RWPE1 (cell line): ENCODE measurements around the gene SRPK2.

ENCODE experiments used
- CTCF ChIA-PET: fragments of 350-600 bp; sonication (Branson Sonifier 250); formaldehyde crosslinking; extraction: SDS; loops from one replicate; lab custom pipeline; 2021; lab: Yijun Ruan, JAX
- POLR2A ChIA-PET: fragments of 400-600 bp; formaldehyde crosslinking; extraction: SDS; loops from one replicate; lab custom pipeline; 2020; ENCODE audit warnings: antibody characterized with exemption; ENCODE audit not compliant: low non-redundant PET; lab: Yijun Ruan, JAX
- DNase-seq: peaks from one replicate; pipeline ENCODE4 v3.0.0; 2012; ENCODE audit warnings: low spot score
- H3K27ac ChIP-seq: fragments of 450-650 bp; 2 replicates; pipeline ENCODE4 v1.5.1; 2017
- TF ChIP-seq, protein P1 (sequence below): fragments of 450-650 bp; conservative IDR thresholded peaks from 2 replicates; pipeline ENCODE4 v1.5.1; 2017; ENCODE audit warnings: low read depth, mild to moderate bottlenecking

The SRPK2 gene

DNA sequence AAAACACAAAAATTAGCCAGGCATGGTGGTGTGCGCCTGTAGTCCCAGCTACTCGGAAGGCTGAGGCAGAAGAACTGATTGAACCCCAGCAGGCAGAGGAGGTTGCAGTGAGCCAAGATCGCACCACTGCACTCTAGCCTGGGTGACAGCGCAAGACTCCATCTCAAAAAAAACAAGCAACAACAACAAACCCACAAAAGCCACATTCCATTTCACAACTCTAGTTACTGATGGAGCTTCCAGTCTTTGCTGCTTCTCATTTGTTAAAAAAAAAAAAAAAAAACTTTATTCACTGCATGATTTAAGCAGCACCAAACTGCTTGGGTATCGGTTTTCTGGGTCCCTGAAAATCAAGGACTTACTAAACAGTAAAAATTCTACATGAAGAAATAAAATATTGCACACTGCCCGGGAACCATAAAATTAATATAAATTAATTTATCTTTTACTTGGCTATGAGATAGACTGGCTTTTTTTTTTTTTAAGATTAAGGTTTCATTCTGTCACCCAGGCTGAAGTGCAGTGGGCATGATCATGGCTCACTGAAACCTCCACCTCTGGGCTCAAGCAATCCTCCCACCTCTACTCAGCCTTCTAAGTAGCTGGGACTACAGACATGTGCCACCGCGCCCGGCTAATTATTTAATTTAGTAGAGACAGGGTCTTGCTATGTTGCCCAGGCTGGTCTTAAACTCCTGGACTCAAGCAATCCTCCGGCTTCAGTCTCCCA, 42.0 kb downstream of the SRPK2 start:
- ChIA-PET CTCF (interaction anchor here (0.9 kb wide), 1 partner anchor 83 kb away, joined by 3 read pairs; no protein-coding TSS in a partner anchor), POLR2A (no interaction called here)
- TF ChIP-seq, protein P1, sequence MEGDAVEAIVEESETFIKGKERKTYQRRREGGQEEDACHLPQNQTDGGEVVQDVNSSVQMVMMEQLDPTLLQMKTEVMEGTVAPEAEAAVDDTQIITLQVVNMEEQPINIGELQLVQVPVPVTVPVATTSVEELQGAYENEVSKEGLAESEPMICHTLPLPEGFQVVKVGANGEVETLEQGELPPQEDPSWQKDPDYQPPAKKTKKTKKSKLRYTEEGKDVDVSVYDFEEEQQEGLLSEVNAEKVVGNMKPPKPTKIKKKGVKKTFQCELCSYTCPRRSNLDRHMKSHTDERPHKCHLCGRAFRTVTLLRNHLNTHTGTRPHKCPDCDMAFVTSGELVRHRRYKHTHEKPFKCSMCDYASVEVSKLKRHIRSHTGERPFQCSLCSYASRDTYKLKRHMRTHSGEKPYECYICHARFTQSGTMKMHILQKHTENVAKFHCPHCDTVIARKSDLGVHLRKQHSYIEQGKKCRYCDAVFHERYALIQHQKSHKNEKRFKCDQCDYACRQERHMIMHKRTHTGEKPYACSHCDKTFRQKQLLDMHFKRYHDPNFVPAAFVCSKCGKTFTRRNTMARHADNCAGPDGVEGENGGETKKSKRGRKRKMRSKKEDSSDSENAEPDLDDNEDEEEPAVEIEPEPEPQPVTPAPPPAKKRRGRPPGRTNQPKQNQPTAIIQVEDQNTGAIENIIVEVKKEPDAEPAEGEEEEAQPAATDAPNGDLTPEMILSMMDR, result no peak
- no peak for DNase-seq
- no peak overlapping the region; the same call in 1 of the 2 replicates for H3K27ac ChIP-seq

DNA sequence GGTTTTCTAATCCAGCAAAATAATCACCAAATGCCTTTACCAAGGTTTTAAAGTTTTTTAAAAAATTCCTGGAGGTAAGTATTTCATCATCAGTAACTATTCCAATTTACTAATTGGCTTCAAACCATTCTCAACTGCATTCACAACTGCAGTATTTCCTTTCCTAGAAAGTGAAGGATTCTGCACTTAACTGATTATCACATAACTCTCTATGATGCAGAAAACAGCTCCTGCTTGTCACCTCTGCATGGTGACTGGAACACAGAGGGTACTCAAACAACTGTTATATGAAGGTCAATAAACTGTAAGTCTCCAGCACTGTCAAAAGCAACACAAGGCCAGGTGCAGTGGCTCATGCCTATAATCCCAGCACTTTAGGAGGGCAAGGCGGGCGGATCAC, 42.6 kb downstream of the SRPK2 start:
- ChIA-PET POLR2A (no interaction called here), CTCF (interaction anchor here (0.9 kb wide), 1 partner anchor 84 kb away, joined by 3 read pairs; no protein-coding TSS in a partner anchor)
- DNase-seq, result no peak
- TF ChIP-seq, protein P1, result no peak
- no peak overlapping the region for H3K27ac ChIP-seq

DNA sequence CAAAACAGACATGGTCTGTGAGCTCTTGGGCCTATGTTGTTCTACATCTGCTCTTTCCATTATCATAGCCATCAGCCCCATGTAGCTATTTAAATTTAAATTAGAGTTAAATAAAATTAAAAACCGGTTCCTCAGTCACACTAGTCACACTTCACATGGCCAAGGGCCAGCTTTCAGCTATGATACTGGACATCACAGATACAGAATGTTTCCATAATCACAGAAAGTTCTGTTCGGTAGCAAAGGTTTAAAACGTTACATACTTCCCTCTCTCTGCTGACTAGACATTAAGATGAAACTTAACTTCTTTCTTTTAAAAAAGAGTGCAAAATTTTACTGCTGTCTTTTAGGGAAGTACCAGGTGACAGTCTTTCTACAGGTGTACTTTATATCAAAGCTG, 43.0 kb downstream of the SRPK2 start:
- CTCF ChIA-PET, result interaction anchor here (0.9 kb wide), 1 partner anchor 84 kb away, joined by 3 read pairs; no protein-coding TSS in a partner anchor
- no peak for DNase-seq
- no peak overlapping the region for H3K27ac ChIP-seq
- POLR2A ChIA-PET, result no interaction called here
- TF ChIP-seq, protein P1, result no peak

DNA sequence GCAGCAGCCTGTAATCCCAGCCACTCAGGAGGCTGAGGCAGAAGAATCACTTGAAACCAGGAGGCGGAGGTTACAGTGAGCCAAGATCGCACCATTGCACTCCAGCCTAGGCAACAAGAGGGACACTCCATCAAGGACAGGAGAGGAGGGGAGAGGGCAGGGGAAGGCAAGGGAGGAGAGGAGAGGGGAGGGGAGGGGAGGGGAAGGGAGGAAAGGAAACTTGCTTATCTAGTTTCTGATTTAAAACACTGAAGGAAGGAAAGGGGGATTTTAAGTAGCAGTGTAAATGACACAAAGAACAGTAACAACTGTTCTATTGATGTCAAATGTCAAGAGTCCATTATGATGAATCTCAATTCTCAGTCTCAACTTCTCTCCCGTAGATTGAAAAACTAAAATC, 43.7 kb downstream of the SRPK2 start:
- POLR2A ChIA-PET, result no interaction called here
- no peak overlapping the region for H3K27ac ChIP-seq
- TF ChIP-seq, protein P1, result no peak
- DNase-seq, result no peak
- CTCF ChIA-PET, result no interaction called here

DNA sequence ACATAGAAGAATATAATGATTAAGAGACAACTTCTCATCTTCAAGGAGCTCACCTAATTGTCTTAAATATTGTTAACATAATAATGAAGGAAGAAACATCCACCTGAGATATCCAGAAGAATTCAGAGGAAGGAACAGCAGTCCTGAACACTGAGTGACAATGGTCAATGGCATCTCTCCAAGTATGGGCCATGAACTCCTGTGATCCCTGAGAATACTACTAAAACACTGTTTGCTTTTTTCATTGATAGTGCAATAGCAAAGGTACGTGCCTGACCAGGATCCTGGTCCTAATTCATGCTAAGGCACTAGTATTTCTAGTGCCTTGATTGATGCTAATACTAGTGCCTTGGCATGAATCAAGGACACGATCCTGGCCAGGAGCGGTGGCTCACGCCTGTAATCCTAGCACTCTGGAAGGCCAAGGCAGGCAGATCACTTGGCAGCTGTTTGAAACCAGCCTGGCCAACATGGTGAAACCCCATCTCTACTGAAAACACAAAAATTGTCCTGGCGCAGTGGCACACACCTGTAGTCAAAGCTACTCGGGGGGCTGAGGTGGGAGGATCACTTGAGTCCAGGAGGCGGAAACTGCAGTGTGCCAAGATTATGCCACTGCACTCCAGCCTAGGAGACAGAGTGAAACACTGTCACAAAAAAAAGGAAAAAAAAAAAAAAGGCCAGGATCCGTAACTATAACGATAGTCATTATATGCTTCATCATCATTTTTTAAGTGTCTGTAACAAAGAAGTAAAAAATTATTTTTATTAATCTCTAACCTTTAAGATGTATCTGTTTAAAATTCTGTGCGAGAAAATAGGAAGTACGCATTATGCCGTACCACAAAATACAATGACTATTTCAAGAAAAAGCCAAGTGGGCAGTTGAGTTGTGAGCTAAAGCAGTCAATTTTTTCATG, 49.1 kb downstream of the SRPK2 start:
- ChIA-PET CTCF (no interaction called here), POLR2A (no interaction called here)
- no peak overlapping the region for H3K27ac ChIP-seq
- TF ChIP-seq, protein P1, result no peak
- DNase-seq, result no peak

DNA sequence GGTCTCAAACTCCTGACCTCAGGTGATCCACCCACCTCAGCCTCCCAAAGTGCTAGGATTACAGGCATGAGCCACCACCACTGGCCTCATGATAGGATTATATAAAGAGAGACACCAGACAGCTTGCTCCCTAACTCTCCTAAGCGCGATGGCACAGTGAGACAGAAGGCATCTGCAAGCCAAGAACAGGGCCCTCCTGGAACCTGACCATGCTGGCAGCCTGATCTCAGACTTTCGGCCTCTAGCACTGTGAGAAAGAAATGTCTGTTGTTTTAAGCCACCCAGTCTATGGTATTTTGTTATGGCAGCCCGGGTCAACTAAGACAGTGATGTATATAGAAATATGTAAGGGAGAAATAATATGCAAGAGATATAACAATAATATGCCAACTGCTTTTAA, 51.2 kb downstream of the SRPK2 start:
- ChIA-PET CTCF (interaction anchor here (0.6 to 1.5 kb wide), 3 partner anchors 183 to 253 kb away, joined by 4 to 5 read pairs (median 4); no protein-coding TSS in a partner anchor), POLR2A (no interaction called here)
- TF ChIP-seq, protein P1, result no peak
- DNase-seq, result no peak
- peak overlapping the region; percentile 17; the same call in 1 of the 2 replicates for H3K27ac ChIP-seq
